ENCODE data around the gene JDP2.
A peak's percentile ranks its signal among the peaks of the same experiment; 100 is the strongest.

The JDP2 gene

DNA sequence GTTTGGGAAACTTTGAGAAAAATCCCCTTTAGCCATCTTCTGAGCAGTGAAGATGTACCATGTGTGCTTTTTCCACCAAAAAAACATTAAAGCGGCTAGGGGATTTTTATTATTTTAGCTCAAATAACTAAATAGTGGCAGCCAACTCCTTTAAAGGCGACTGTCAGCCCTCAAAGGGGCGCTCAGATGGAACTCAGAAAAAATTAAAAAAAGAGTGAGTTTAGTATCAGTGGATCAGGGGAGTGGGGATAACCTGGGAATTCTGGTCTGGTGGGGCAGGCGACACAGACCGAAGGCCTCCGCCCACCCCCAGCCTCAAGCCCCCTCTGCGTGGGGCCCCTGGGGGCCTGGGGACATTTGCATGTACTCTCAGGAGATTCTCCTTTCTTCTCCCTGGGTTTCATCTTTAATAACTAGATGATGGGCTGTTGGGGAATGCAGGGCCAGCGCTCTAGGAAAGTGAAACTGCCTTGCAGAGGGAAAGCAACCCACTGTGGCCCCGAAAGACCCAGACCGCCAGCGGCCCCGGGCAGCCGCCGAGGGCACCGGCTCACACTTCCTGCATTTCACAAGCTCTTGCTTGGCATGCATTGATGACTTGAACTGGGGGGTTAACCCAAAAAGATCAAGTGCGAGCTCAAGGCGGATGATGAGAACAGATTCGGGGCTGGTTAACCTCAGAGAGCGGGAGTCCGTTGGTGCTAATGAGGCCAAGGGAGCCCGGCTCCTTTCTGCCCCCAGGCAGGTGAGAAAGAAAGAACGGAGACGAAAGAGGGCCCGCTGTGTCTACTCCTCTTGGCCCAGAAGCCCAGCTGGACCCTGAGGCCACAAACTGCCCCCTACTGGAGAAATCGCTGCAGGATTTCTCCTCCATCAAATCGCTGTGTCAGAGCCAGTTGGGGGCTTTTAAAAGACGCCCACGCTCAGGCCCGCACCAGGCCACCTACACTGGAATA lies 87.1 kb downstream of the JDP2 start:
- DNase-seq (ENCODE audit: low read depth) = peak; percentile 42

DNA sequence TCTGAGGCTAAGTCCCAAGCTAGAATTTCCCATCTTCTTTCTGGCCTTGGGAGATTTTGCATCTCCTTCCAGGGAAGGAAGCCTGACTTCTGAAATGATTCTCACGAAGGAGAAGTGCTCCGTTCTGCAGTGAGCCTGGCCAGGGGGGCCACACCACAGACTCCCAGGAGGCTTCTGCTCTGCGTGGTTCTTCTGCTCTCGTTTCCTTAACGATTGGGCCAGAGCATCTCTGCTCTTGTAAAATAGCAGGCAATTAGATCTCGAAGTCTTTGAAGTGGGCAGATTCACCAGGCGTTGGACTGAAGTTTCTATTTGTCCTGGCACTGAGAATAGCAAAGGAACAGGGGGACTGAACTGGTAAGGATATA lies 87.8 kb downstream of the JDP2 start:
- DNase-seq (ENCODE audit: low read depth) = no peak

DNA sequence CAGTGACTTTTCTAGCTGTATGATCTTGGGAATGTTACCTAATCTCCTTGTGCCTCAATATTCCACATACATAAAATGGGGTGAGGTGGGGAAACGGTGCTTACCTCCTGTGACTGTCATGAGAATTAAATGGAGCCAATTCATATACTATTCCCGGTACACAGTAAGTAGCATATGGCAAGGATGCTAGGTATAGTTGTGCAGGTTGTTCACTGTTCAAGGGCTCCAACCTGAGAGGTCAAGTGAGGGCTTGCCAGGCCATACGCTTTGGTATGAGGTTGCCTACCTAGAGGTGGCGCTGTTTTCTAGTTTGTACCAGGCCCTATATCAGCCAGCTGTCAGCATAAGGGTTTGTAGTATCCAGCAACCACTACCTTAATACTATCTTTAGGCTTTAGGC lies 90.8 kb downstream of the JDP2 start:
- DNase-seq (ENCODE audit: low read depth) = no peak

DNA sequence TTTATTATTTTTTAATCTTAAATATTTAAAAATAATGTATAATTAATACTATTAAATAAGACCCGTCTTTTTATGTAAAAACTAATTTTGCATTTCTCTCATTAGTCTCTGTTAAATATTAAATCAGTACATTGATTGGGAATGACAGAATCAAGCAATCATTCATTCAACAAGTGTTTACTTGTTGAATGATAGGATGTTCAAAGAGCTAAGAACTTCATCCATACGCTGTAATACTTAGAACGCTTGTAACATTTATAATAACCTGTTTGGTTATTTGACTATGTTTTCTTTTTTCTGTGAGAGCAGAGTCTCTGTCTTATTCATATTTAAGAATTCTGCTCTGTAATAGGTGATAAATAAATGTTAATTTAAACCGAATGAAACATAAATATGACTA lies 91.6 kb downstream of the JDP2 start:
- no peak for DNase-seq (ENCODE audit: low read depth)

DNA sequence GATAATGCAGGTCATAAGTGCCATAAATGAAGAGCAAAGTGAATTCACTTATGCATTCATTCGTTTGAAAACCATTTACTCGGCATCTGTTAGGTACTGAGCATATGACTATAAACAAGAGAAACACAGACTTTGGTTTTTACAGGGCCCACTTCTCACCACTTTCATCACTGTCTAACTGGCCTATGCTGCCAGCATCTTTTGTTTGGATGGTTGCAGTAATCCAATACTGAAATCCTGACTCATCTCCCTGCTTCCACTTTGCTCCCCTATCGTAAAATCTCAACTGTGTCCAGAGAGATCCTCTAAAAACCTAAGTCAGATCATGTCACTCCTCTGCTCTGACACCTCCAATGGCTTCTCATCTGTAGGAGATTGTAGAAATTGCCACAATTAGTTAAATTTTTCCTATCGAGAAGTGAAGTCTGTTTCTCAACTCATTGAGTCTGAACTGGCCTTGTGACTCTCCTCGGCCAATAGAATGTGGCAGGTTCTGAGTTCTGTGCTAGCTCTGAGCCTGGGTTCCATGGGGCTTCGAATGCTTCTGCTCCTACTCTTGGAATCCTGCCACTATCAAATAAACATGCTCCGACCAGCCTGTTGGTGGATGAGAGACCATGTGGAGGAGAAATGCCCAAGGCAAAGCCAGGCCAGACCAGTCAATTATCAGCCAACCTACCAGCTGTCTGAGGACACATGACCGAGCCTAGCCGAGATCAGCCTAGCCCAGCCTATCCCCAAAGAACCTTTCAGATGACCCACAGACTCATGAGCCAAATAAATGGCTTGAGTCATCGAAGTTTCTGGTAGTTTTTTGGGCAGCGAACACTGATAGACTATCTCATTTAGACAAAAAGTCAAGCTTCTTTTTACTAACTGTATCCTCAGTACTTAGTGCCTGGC lies 92.3 kb downstream of the JDP2 start:
- DNase-seq (ENCODE audit: low read depth) = no peak

DNA sequence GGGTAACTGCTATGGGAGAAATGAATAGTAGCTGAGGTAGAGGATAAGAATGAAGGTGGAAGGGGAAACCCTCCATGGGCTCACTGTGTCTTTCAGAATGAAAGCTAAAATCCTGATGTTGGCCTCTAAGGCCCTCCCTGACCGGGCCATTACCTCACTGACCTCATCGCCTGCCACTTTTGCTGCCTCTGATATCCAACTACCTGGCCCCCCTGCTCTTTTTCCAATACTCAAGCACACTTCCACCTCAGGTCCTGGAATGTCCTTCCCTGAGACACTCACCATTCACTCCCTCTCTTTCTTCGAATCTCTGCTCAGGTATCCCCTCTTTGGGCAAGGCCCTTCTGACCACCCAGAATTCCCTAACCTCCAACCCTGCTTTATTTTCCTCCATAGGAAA lies 93.0 kb downstream of the JDP2 start:
- DNase-seq (ENCODE audit: low read depth) = no peak

DNA sequence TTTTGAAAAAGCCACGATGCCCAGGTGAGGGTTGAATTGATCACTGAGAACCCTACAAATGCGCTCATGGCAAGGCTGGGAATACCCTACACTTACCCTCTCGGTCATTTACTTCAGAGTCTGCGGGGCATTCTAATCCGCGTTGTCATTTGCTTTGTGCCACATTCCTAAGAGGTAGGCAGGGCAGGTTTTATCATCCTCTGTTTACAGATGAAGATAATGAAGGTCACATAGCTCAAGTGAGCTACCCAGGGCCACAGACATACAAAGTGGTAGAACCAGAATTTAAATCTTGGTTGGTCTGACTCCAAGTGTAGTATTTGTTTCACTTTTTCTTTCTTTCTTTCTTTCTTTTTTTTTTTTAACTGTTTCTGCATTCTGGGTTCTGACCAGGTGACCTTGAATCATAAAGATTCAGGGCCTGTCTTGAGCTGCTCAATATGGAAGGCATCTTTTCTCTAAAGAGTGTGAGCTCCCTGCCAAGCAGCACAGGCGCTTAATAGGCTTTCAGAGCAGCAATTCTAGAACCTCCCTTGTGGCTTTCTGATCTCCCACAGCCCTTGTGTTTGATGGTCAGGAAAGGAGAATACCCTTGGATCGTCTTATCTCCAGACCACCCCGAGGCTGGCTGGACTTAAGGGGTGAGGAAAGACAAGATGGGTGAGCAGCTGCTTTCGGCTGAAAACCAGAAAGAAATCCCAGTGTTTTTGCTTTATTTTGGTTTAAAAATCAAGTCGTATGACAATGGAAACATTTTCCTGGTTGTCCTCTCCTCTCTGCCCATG lies 93.8 kb downstream of the JDP2 start:
- no peak for DNase-seq (ENCODE audit: low read depth)

DNA sequence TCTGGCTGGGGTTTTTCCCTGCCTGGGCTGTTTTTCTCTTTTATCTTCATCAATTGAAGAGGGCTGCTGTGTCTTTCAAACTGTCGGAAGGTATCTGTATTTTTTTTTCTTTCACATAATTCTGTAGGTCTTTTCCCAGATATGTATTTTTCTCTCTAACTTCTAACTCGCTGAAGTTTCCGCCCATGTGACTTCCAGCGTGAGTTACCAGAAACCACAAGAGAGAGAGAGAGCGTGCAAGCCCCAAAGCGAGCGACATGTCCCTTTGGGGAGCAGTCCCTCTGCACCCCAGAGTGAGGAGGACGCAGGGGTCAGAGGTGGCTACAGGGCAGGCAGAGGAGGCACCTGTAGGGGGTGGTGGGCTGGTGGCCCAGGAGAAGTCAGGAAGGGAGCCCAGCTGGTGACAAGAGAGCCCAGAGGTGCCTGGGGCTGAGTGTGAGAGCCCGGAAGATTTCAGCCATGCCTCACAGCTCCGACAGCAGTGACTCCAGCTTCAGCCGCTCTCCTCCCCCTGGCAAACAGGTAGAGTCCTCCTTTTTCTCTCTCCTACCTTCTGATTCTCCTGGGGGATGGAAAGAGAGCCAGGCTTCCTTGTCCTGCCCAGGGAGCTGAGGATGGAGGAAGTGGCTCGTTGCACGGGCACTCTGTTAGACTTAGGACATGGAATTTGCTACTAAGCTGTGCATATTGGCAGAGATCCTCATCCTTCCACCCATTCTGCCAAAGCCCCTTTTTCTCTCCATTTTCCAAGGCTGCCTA lies 94.6 kb downstream of the JDP2 start, which contains the start of gene BATF:
Gene BATF (plus strand): TSS at position 246 of the 759 bp plus-strand sequence. CDS start 214 bp downstream, at position 460.
- no peak for DNase-seq (ENCODE audit: low read depth)

DNA sequence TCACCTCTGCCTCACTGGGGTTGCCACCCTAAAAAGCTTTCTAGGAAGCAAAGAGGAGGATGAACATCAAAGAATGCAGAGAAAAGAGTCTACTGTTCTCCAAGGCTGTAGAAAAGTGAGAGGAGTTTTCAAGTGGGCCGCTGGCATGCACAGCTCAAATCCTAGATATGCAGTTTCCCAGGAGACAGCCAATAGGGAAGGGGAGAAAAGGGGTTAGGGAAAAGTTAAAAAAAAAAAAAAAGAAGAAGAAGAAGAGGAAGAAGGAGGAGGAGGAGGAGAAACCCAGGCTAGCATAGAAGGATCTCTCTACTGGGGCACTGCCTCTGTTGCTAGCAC lies 95.1 kb downstream of the JDP2 start:
- no peak for DNase-seq (ENCODE audit: low read depth)

Measured in activated T-cell treated with anti-CD3 and anti-CD28 coated beads for 48 hours (primary cell).